Measurements from ENCODE around the gene GTF3C2. TPM values are rescaled to one million over a fixed set of nuclear protein-coding genes. Genes with fewer than 3 reads are reported as not detected.

Gene GTF3C2
- total and polyA plus RNA-seq, 9 of the 15 experiments (the other 6 are each of a cell fraction or from before 2014, with no cell fraction given): 35.5 to 96.8 (median 53.0) TPM

- TF ChIP-seq ZBTB34 (CRISPR knock-in tag; IDR thresholded peaks at IDR 0.05): no peak
- no peak for TF ChIP-seq ZKSCAN8 (CRISPR knock-in tag; IDR thresholded peaks at IDR 0.05)
- 0 out of 2 replicates have a peak, but pooled peaks have one; percentile 41 for TF ChIP-seq GATAD2A (IDR thresholded peaks at IDR 0.05)
- TF ChIP-seq, protein P1, sequence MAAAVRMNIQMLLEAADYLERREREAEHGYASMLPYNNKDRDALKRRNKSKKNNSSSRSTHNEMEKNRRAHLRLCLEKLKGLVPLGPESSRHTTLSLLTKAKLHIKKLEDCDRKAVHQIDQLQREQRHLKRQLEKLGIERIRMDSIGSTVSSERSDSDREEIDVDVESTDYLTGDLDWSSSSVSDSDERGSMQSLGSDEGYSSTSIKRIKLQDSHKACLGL (CRISPR knock-in tag; IDR thresholded peaks at IDR 0.05; ENCODE audit: borderline replicate concordance, poor library complexity, severe bottlenecking): no peak
- no peak for TF ChIP-seq PCBP2 (IDR thresholded peaks at IDR 0.05; ENCODE audit: low read depth, low read length, poor library complexity, severe bottlenecking)
- no peak for TF ChIP-seq MAFF (IDR thresholded peaks at IDR 0.05; ENCODE audit: low read length)
- peak; percentile 56; the same call in 1 of the 2 replicates for TF ChIP-seq TCF3 (CRISPR knock-in tag; IDR thresholded peaks at IDR 0.05)
- peak; percentile 80 to 85 for TF ChIP-seq NRF1 (conservative IDR thresholded peaks at IDR 0.05 in 1 of 2, IDR thresholded peaks at IDR 0.05 in 1 of 2)
- TF ChIP-seq ETV5 (CRISPR knock-in tag; IDR thresholded peaks at IDR 0.05; ENCODE audit: low read depth): peak; percentile 90
- TF ChIP-seq ZNF3 (CRISPR knock-in tag; IDR thresholded peaks at IDR 0.05): no peak
- TF ChIP-seq ZNF785 (CRISPR knock-in tag; IDR thresholded peaks at IDR 0.05): no peak
- peak; percentile 52 for TF ChIP-seq PRDM10 (IDR thresholded peaks at IDR 0.05; ENCODE audit: partially characterized antibody)
- TF ChIP-seq, protein P2, sequence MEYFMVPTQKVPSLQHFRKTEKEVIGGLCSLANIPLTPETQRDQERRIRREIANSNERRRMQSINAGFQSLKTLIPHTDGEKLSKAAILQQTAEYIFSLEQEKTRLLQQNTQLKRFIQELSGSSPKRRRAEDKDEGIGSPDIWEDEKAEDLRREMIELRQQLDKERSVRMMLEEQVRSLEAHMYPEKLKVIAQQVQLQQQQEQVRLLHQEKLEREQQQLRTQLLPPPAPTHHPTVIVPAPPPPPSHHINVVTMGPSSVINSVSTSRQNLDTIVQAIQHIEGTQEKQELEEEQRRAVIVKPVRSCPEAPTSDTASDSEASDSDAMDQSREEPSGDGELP (CRISPR knock-in tag; IDR thresholded peaks at IDR 0.05; ENCODE audit: borderline replicate concordance): peak; percentile 97
- peak in 1 of 2 experiments; percentile 79; a peak in 2 of 4 replicates for TF ChIP-seq SRF (CRISPR knock-in tag; IDR thresholded peaks at IDR 0.05)
- TF ChIP-seq, protein P3, sequence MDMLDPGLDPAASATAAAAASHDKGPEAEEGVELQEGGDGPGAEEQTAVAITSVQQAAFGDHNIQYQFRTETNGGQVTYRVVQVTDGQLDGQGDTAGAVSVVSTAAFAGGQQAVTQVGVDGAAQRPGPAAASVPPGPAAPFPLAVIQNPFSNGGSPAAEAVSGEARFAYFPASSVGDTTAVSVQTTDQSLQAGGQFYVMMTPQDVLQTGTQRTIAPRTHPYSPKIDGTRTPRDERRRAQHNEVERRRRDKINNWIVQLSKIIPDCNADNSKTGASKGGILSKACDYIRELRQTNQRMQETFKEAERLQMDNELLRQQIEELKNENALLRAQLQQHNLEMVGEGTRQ (CRISPR knock-in tag; IDR thresholded peaks at IDR 0.05): no peak; the same call in 1 of the 2 replicates
- TF ChIP-seq C11orf30 (IDR thresholded peaks at IDR 0.05; ENCODE audit: low read depth): peak; percentile 87
- peak; percentile 74; the same call in 1 of the 2 replicates for TF ChIP-seq ZBTB1 (CRISPR knock-in tag; IDR thresholded peaks at IDR 0.05; ENCODE audit: borderline replicate concordance, low read depth)
- TF ChIP-seq KDM4B (IDR thresholded peaks at IDR 0.05; ENCODE audit: borderline replicate concordance in 2 of 2, low read depth in 1 of 2): peak in 1 of 2 experiments; percentile 91; a peak in 1 of 4 replicates
- TF ChIP-seq ZNF212 (CRISPR knock-in tag; IDR thresholded peaks at IDR 0.05): no peak
Observed at GRCh38 chr2:27370026-27370815, 13.7 kb upstream of the GTF3C2 start, which contains the start of the genes EIF2B4 and SNX17 (continued).
